IMR-90 (cell line): ENCODE results near the gene ITK. TPM values are rescaled to one million over a fixed set of nuclear protein-coding genes. Genes with fewer than 3 reads are reported as not detected.

ENCODE experiments used
- ATAC-seq: fragments of 200-7000 bp; cut with Tn5 transposase; 2 replicates; pipeline ENCODE4 v1.9.1; 2020; ENCODE audit warnings: low read depth, mild to moderate bottlenecking, moderate library complexity
- BruUV-seq: library from RNA; stranded (reverse); fragments of 400-500 nt; replicated peaks from 2 replicates; lab custom pipeline; 2021; lab: Mats Ljungman, UMichigan
- CTCF ChIA-PET: fragments of 300-600 bp; formaldehyde crosslinking; extraction: SDS; loops from one replicate; lab custom pipeline; 2021; ENCODE audit warnings: antibody characterized with exemption; lab: Yijun Ruan, JAX
- POLR2A ChIA-PET: fragments of 300-600 bp; sonication (Branson Sonifier 250); formaldehyde crosslinking; loops from one replicate; lab custom pipeline; 2022; ENCODE audit warnings: antibody characterized with exemption; ENCODE audit not compliant: unreplicated experiment; lab: Charles Lee
- DNase-seq: peaks from one replicate; pipeline ENCODE4 v3.0.0; 2013
- H2AFZ ChIP-seq: replicated peaks from 2 replicates; pipeline ENCODE3; 2013; ENCODE audit warnings: low read length, mild to moderate bottlenecking; ENCODE audit not compliant: poor library complexity
- H2AK5ac ChIP-seq: 2 replicates; pipeline ENCODE4 v1.6.1; 2013; ENCODE audit warnings: low read depth, low read length, inconsistent platforms
- H2AK9ac ChIP-seq: replicated peaks from 2 replicates; pipeline ENCODE3; 2013; ENCODE audit warnings: mild to moderate bottlenecking, low read depth, low read length, moderate library complexity; ENCODE audit not compliant: poor library complexity
- H2BK120ac ChIP-seq: 2 replicates; pipeline ENCODE4 v1.6.1; 2013; ENCODE audit warnings: low read depth, low read length, inconsistent platforms
- H2BK15ac ChIP-seq: 3 replicates; pipeline ENCODE4 v1.6.1; 2013; ENCODE audit warnings: low read depth, low read length, inconsistent platforms
- H2BK20ac ChIP-seq: 2 replicates; pipeline ENCODE4 v1.6.1; 2013; ENCODE audit warnings: low read depth, mild to moderate bottlenecking, inconsistent platforms, low read length, moderate library complexity
- H2BK5ac ChIP-seq: 2 replicates; pipeline ENCODE4 v1.6.1; 2013; ENCODE audit warnings: mild to moderate bottlenecking, low read depth, low read length, inconsistent platforms; ENCODE audit not compliant: poor library complexity, severe bottlenecking
- H3K14ac ChIP-seq: replicated peaks from 2 replicates; pipeline ENCODE4 v1.6.1; 2013; ENCODE audit warnings: low read depth, low read length, inconsistent platforms
- H3K18ac ChIP-seq: 2 replicates; pipeline ENCODE4 v1.6.1; 2013; ENCODE audit warnings: low read depth, low read length, control low read depth
- H3K23ac ChIP-seq: 2 replicates; pipeline ENCODE4 v1.6.1; 2013; ENCODE audit warnings: low read depth, low read length, inconsistent platforms
- H3K27ac ChIP-seq: 2 replicates; pipeline ENCODE4 v1.5.1; 2013; ENCODE audit warnings: mild to moderate bottlenecking, control low read depth, low read length; ENCODE audit not compliant: insufficient read depth
- H3K27me3 ChIP-seq: 2 replicates; pipeline ENCODE4 v1.6.1; 2013; ENCODE audit warnings: low read length; ENCODE audit not compliant: control insufficient read depth, insufficient read depth
- H3K36me3 ChIP-seq: 2 replicates; pipeline ENCODE4 v1.6.1; 2013; ENCODE audit warnings: low read length, mixed read lengths; ENCODE audit not compliant: control insufficient read depth, insufficient read depth
- H3K4ac ChIP-seq: 2 replicates; pipeline ENCODE4 v1.6.1; 2013; ENCODE audit warnings: low read depth, low read length, inconsistent platforms
- H3K4me1 ChIP-seq: 2 replicates; pipeline ENCODE4 v1.6.1; 2013; ENCODE audit warnings: low read length, mixed read lengths; ENCODE audit not compliant: control insufficient read depth, insufficient read depth
- H3K4me2 ChIP-seq: 2 replicates; pipeline ENCODE4 v1.6.1; 2013; ENCODE audit warnings: low read depth, mild to moderate bottlenecking, control low read depth, low read length, moderate library complexity
- H3K4me3 ChIP-seq: 2 replicates; pipeline ENCODE4 v1.5.1; 2013; ENCODE audit warnings: low read depth, mild to moderate bottlenecking, control low read depth, low read length, moderate library complexity; ENCODE audit not compliant: insufficient read depth
- H3K56ac ChIP-seq: 2 replicates; pipeline ENCODE4 v1.6.1; 2013; ENCODE audit warnings: low read length, inconsistent platforms; ENCODE audit not compliant: insufficient read depth; ENCODE audit errors: extremely low read depth
- H3K79me1 ChIP-seq, 2 experiments: 2 replicates each; pipeline ENCODE4 v1.6.1; 2013; ENCODE audit warnings: low read length in 2 of 2, inconsistent platforms in 1 of 2, low read depth in 1 of 2
- H3K9ac ChIP-seq: 2 replicates; pipeline ENCODE4 v1.6.1; 2013; ENCODE audit warnings: low read depth, low read length, control low read depth
- H3K9me1 ChIP-seq: 2 replicates; pipeline ENCODE4 v1.6.1; 2013; ENCODE audit warnings: low read length, inconsistent platforms; ENCODE audit not compliant: insufficient read depth
- H3K9me3 ChIP-seq: 2 replicates; pipeline ENCODE4 v1.6.1; 2013; ENCODE audit warnings: low read length; ENCODE audit not compliant: control insufficient read depth, insufficient read depth
- H4K20me1 ChIP-seq: 2 replicates; pipeline ENCODE4 v1.6.1; 2013; ENCODE audit warnings: low read length, inconsistent platforms; ENCODE audit not compliant: insufficient read depth
- H4K5ac ChIP-seq: 2 replicates; pipeline ENCODE4 v1.6.1; 2013; ENCODE audit warnings: mild to moderate bottlenecking, low read depth, low read length, control low read depth
- H4K8ac ChIP-seq, 2 experiments: 2 replicates each; pipeline ENCODE4 v1.6.1; 2013; ENCODE audit warnings: low read depth in 2 of 2, low read length in 2 of 2, control low read depth in 1 of 2, inconsistent platforms in 1 of 2
- H4K91ac ChIP-seq: 2 replicates; pipeline ENCODE4 v1.6.1; 2013; ENCODE audit warnings: low read depth, low read length, inconsistent platforms; ENCODE audit not compliant: insufficient read depth
- CHD1 ChIP-seq: IDR thresholded peaks from 2 replicates; pipeline ENCODE4 v1.6.1; 2012; ENCODE audit warnings: low read depth, low read length, improper control_type of control experiment
- FOS ChIP-seq: fragments of 150-350 bp; IDR thresholded peaks from 2 replicates; pipeline ENCODE4 v1.6.1; 2016; ENCODE audit warnings: low read depth, low read length
- POLR2A ChIP-seq: IDR thresholded peaks from 2 replicates; pipeline ENCODE4 v1.6.1; 2012; ENCODE audit warnings: mild to moderate bottlenecking, low read depth, low read length
- WGBS, 2 experiments: methylation state at CpG; one replicate each; pipeline versions ENCODE4 v1.1.5 to v1.1.7; 2013; ENCODE audit warnings: missing lambda C conversion rate in 2 of 2; ENCODE audit not compliant: insufficient read length in 1 of 2; ENCODE audit errors: extremely low coverage in 2 of 2; 5-methylcytosine and 5-hydroxymethylcytosine counted together
- dilution Hi-C: fragments of 300-500 bp; cut with HindIII; formaldehyde crosslinking; loops from one replicate; pipeline ENCODE4 v1.14.3; 2018; ENCODE audit warnings: low sequenced_read_pairs; ENCODE audit not compliant: unreplicated experiment
- in situ Hi-C: fragments of 300-500 bp; cut with MboI; formaldehyde crosslinking; loops from 3 replicates; pipeline ENCODE4 v1.14.3; 2019; ENCODE audit warnings: low sequenced_read_pairs, inconsistent platforms, mixed read lengths
- intact Hi-C: fragments of 100-400 bp; cut with micrococcal nuclease; formaldehyde crosslinking; loops from 2 replicates; pipeline ENCODE4 v1.10.0; 2022
- polyA plus RNA-seq, 3 experiments: library from polyadenylated mRNA; depleted of rRNA; stranded (reverse); fragments of >200 nt; gene quantifications; 2 replicates each; pipeline ENCODE4 v1.2.3, GENCODE V29; 2012; ENCODE audit warnings: low replicate concordance in 1 of 3
- total RNA-seq: library from RNA; depleted of rRNA; stranded (reverse); fragments of >200 nt; gene quantifications from 2 replicates; pipeline ENCODE4 v1.2.3, GENCODE V29; 2012

ITK gene
- total and polyA plus RNA-seq, 2 of the 4 experiments (the other 2 are of a cell fraction) = not detected

DNA sequence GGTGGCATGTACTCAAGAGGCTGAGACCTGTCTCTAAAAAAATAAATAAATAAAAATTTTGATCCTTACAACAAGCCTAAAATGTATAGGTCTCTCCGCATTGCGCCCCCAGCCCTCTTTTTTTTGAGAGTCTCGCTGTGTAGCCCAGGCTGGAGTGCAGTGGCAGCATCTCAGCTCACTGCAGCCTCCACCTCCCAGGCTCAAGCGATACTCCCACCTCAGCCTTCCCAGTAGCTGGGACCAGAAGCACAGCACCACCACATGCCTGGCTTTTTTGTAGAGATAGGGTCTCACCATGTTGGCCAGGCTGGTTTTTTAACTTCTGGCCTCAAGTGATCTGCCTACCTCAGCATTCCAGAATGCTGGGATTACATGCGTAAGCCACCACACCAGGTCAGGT lies 12.4 kb upstream of the ITK start:
- ATAC-seq = no peak
- H3K79me1 ChIP-seq = no peaks in the 10 kb centered on the region
- no peak overlapping the region for H2AK9ac ChIP-seq
- H3K4me1 ChIP-seq = no peaks in the 10 kb centered on the region
- CTCF ChIA-PET = no interaction called here
- H3K9ac ChIP-seq = no peak overlapping the region
- no peak overlapping the region for H3K4me2 ChIP-seq
- H2AFZ ChIP-seq = no peak overlapping the region
- H3K23ac ChIP-seq = no peak overlapping the region
- POLR2A ChIA-PET = no interaction called here
- no peaks in the 10 kb centered on the region for H3K9me1 ChIP-seq
- no peak overlapping the region for H4K5ac ChIP-seq
- H3K18ac ChIP-seq = no peak overlapping the region
- H2AK5ac ChIP-seq = no peak overlapping the region
- no TSS peak for BruUV-seq
- H3K9me3 ChIP-seq = no peaks in the 10 kb centered on the region
- no peak overlapping the region for H3K14ac ChIP-seq
- no peaks in the 10 kb centered on the region for H3K36me3 ChIP-seq
- dilution Hi-C loops = no loop called here
- in situ Hi-C loops = no loop called here
- no peak overlapping the region for H3K56ac ChIP-seq
- TF ChIP-seq CHD1 (no peak), FOS (no peak), POLR2A (no peak)
- no peak overlapping the region for H2BK120ac ChIP-seq
- no peak overlapping the region for H2BK15ac ChIP-seq
- WGBS, 2 experiments = no CpG with 5 or more reads among the region's 5 CpGs
- H3K27me3 ChIP-seq = peaks cover 1% of the 10 kb centered on the region; the same call in 1 of the 2 replicates
- H3K4me3 ChIP-seq = no peak overlapping the region
- no peaks in the 10 kb centered on the region for H4K20me1 ChIP-seq
- intact Hi-C loops = no loop called here
- H4K8ac ChIP-seq = no peak overlapping the region
- no peak overlapping the region for H2BK5ac ChIP-seq
- H3K27ac ChIP-seq = no peak overlapping the region
- no peak overlapping the region for H3K4ac ChIP-seq
- DNase-seq = no peak
- no peak overlapping the region for H2BK20ac ChIP-seq
- no peak overlapping the region for H4K91ac ChIP-seq
